GM19043 (cell line): ENCODE measurements around the gene FAM193B.

Experiments
- ATAC-seq: cut with Tn5 transposase; IDR thresholded peaks from one replicate; pipeline ENCODE4 v1.9.1; 2021; ENCODE audit warnings: low read depth; ENCODE audit not compliant: unreplicated experiment

The FAM193B gene

GRCh38 chr5:177519463-177520235 lies 34.7 kb downstream of the FAM193B start:
- no peak for ATAC-seq

- ATAC-seq: peak; percentile 81
Observed at GRCh38 chr5:177516601-177517568, 37.5 kb downstream of the FAM193B start, which contains the start of gene DDX41. Gene DDX41 (minus strand): TSS chr5:177516961. CDS start chr5:177516945, 16 bp downstream.

- no peak for ATAC-seq
Observed at GRCh38 chr5:177515580-177515979, 38.8 kb downstream of the FAM193B start.

GRCh38 chr5:177514541-177514940 lies 39.8 kb downstream of the FAM193B start:
- ATAC-seq: no peak

GRCh38 chr5:177513500-177513899 lies 40.9 kb downstream of the FAM193B start:
- ATAC-seq: no peak

GRCh38 chr5:177512736-177513380 lies 41.5 kb downstream of the FAM193B start:
- ATAC-seq: no peak

- ATAC-seq: no peak
Observed at GRCh38 chr5:177511796-177512675, 42.3 kb downstream of the FAM193B start.

GRCh38 chr5:177511181-177511580 lies 43.2 kb downstream of the FAM193B start:
- ATAC-seq: no peak

GRCh38 chr5:177510567-177511053 lies 43.8 kb downstream of the FAM193B start:
- ATAC-seq: peak; percentile 35

GRCh38 chr5:177509991-177510566 lies 44.3 kb downstream of the FAM193B start:
- ATAC-seq: peak; percentile 41

GRCh38 chr5:177509381-177509951 lies 44.9 kb downstream of the FAM193B start, which contains the start of gene DOK3:
Gene DOK3 (minus strand): TSS chr5:177509826. CDS start chr5:177509540, 286 bp downstream.
- ATAC-seq: peak; percentile 30

- no peak for ATAC-seq
Observed at GRCh38 chr5:177508837-177509236, 45.5 kb downstream of the FAM193B start.

GRCh38 chr5:177508221-177508611 lies 46.1 kb downstream of the FAM193B start:
- ATAC-seq: no peak

- no peak for ATAC-seq
Observed at GRCh38 chr5:177507596-177508220, 46.7 kb downstream of the FAM193B start.

- no peak for ATAC-seq
Observed at GRCh38 chr5:177507165-177507564, 47.2 kb downstream of the FAM193B start.

GRCh38 chr5:177505075-177505474 lies 49.3 kb downstream of the FAM193B start:
- ATAC-seq: no peak

- ATAC-seq: no peak
Observed at GRCh38 chr5:177504086-177505056, 50.0 kb downstream of the FAM193B start.
